ENCODE results near the gene ENTPD6.
"Not testable (repeated sequence)": the region's sequence is repeated elsewhere in the genome, so short reads cannot be mapped to it uniquely, and the experiment has no call there.

Gene ENTPD6

GRCh38 chr20:25259358-25259757 lies 63.8 kb downstream of the ENTPD6 start:
- DNase-seq: no peak

- no peak for DNase-seq
Measured at GRCh38 chr20:25259788-25260254, 64.3 kb downstream of the ENTPD6 start.

GRCh38 chr20:25260770-25261437 lies 65.4 kb downstream of the ENTPD6 start:
- DNase-seq: not testable (repeated sequence)

- DNase-seq: no peak
Measured at GRCh38 chr20:25269057-25269832, 73.7 kb downstream of the ENTPD6 start.

GRCh38 chr20:25269833-25270170 lies 74.3 kb downstream of the ENTPD6 start:
- DNase-seq: no peak

GRCh38 chr20:25270829-25271251 lies 75.3 kb downstream of the ENTPD6 start:
- peak; percentile 96 for DNase-seq

- DNase-seq: no peak
Measured at GRCh38 chr20:25271486-25272222, 76.1 kb downstream of the ENTPD6 start.

- DNase-seq: no peak
Measured at GRCh38 chr20:25272223-25273000, 76.9 kb downstream of the ENTPD6 start.

GRCh38 chr20:25273046-25273445 lies 77.5 kb downstream of the ENTPD6 start:
- no peak for DNase-seq

- DNase-seq: no peak
Measured at GRCh38 chr20:25273541-25274358, 78.2 kb downstream of the ENTPD6 start.

GRCh38 chr20:25274481-25274880 lies 79.0 kb downstream of the ENTPD6 start:
- no peak for DNase-seq

- no peak for DNase-seq
Measured at GRCh38 chr20:25274891-25275812, 79.6 kb downstream of the ENTPD6 start.

- no peak for DNase-seq
Measured at GRCh38 chr20:25275813-25276532, 80.5 kb downstream of the ENTPD6 start.

All from NCI-H146 (cell line).